Measurements from ENCODE around the gene ADA.
A peak's percentile ranks its signal among the peaks of the same experiment; 100 is the strongest.

The ADA gene

DNA sequence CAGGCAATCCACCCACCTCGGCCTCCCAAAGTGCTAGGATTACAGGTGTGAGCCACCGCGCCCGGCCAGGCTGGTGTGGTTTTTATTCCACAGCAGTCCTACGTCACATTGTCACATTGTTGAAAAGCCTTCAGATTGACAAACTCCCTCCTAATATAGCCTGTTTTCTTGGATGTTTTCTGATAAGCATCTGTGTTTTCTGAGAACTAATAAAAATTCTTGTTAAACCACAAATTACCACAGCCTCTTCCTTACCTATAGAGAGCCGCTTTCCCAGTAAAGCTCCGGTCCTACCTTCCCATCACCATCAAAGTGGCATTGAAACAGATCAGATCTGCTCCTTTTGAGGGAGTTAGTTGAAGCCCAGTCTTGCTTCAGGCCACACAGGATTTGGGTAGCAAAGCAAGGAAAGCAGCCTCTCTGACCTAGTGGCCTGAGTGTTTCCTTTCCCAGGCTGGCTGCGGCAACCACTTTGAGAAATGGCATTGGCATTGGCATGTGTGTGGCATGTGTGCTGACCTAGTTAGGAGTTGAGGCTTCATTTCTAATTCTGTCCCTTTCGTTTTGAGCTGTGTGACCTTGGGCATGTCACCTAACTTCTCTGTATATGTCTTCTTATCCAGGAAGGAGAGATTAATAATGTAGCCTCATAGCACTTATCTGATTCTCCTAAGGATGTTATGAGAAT is 70.8 kb downstream of the ADA start:
- H3K4me1 ChIP-seq: peaks cover 88 to 100% (median 94%) of the 10 kb centered on the region in 10 experiments
- no peaks in the 10 kb centered on the region for H4K20me1 ChIP-seq
- peak overlapping the region in 9 of 11 experiments; percentile 48 to 95 (median 81); a peak in 17 of 22 replicates for H3K27ac ChIP-seq
- no peak overlapping the region; a peak in 1 of 20 replicates for H3K4me3 ChIP-seq
- TF ChIP-seq Cebpa-rat (IDR thresholded peaks at IDR 0.05): no peak
- no peaks in the 10 kb centered on the region for H3K9me3 ChIP-seq (replicated peaks in 1 of 11)
- peak overlapping the region; percentile 86 to 97 (median 90) for H3K4me2 ChIP-seq
- H3K27me3 ChIP-seq: no peaks in the 10 kb centered on the region
- no peaks in the 10 kb centered on the region for H3K36me3 ChIP-seq
- peak overlapping the region in 7 of 11 experiments; percentile 73 to 83 (median 78); a peak in 11 of 22 replicates for H3K9ac ChIP-seq

DNA sequence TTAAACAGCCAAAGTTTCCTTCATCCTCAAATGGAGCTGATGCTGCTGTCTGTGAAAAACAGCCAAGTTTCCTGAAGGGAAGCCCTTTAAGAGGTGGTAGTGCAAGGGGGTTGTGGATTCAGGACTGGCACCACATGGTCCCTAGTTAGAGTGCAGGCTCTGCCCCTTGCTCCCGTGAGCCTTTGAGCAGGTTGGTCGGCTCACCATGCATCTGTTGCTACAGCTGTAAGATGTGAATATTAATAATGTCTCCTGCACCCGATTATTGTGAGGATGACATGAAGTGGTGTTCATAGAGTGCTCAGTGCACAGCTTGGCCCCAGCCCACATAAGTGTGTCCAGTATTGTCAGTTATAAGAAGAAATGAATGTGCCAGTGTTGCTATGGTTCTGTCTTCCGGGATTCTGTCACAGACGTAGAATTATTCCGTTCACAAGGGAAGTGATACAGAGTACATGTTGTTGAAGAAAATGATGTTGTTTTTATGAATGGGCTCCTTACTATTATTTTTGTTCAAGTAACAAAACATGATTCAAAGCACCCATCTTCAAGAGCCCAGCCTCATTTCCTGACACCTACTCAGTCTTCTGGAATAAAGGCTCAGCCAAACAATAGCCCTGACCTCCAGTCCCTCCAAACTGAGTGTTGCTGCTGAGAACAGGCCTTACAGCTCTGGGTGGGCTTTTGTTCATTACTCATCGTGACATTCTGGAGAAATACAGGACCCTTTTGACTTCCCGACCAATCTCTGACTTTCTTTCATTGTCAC is 72.0 kb downstream of the ADA start:
- H3K27me3 ChIP-seq: no peaks in the 10 kb centered on the region
- peak overlapping the region in 9 of 11 experiments; percentile 48 to 95 (median 81); a peak in 17 of 22 replicates for H3K27ac ChIP-seq
- H4K20me1 ChIP-seq: no peaks in the 10 kb centered on the region
- H3K9me3 ChIP-seq (replicated peaks in 1 of 11): no peaks in the 10 kb centered on the region
- TF ChIP-seq Cebpa-rat (IDR thresholded peaks at IDR 0.05): no peak
- H3K4me3 ChIP-seq: no peak overlapping the region
- peak overlapping the region; percentile 24 to 97 (median 90) for H3K4me2 ChIP-seq
- H3K4me1 ChIP-seq: peaks cover 83 to 100% (median 93%) of the 10 kb centered on the region in 10 experiments
- peak overlapping the region in 3 of 11 experiments; percentile 2 to 38 (median 24); a peak in 4 of 22 replicates for H3K9ac ChIP-seq
- no peaks in the 10 kb centered on the region for H3K36me3 ChIP-seq

DNA sequence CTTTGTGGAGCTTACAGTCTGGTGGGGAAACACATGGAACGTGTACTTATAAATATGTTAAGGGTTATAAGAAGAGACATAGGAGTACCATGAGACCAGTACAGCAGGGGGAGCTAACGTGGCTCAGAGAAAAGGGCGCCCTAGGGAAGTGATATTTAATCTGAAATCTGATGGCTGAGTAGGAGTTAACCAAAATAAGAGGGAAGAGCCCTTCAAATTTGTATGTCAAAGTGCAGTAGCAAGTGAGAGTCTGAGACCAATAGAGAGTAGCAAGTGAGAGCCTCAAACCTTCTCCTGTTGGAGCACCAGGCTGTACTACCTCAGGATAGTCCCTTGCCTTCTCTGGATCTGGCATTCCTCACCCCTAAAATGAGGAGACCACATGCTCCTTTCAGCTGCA is 75.2 kb downstream of the ADA start:
- H3K9me3 ChIP-seq (replicated peaks in 1 of 11): no peaks in the 10 kb centered on the region
- no peak overlapping the region; a peak in 1 of 20 replicates for H3K4me3 ChIP-seq
- no peaks in the 10 kb centered on the region for H3K36me3 ChIP-seq
- H3K4me2 ChIP-seq: peak overlapping the region; percentile 45 to 84 (median 71)
- peak overlapping the region; percentile 11 to 83 (median 75); a peak in 21 of 22 replicates for H3K9ac ChIP-seq
- H3K27me3 ChIP-seq: no peaks in the 10 kb centered on the region
- no peak for TF ChIP-seq Cebpa-rat (IDR thresholded peaks at IDR 0.05)
- peaks cover 70 to 100% (median 91%) of the 10 kb centered on the region in 10 experiments for H3K4me1 ChIP-seq
- H4K20me1 ChIP-seq: no peaks in the 10 kb centered on the region
- H3K27ac ChIP-seq: peak overlapping the region; percentile 17 to 95 (median 89); a peak in 21 of 22 replicates

DNA sequence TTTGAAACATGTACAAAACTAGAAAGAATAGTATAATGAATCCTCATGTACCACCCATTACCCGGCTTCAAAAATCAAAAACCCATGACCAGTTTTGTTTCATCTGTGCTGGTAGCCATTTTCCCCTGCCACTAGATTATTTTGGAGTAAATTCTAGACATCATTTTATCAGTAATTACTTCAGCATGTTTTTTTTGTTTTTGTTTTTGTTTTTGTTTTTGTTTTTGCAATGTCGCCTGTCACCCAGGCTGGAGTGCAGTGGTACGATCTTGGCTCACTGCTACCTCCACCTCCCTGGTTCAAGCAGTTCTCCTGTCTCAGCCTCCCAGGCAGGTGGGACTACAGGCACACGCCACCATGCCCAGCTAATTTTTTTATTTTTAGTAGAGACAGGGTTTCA is 77.1 kb downstream of the ADA start:
- Histone ChIP-seq H3K9me3 (replicated peaks in 1 of 11) (no peaks in the 10 kb centered on the region), H3K27ac (peak overlapping the region in 4 of 11 experiments; percentile 2 to 95 (median 61); a peak in 5 of 22 replicates), H3K36me3 (no peaks in the 10 kb centered on the region), H3K4me2 (peak overlapping the region in 3 of 11 experiments; percentile 1 to 76 (median 20); a peak in 3 of 22 replicates), H3K9ac (no peak overlapping the region), H4K20me1 (no peaks in the 10 kb centered on the region), H3K4me1 (peaks cover 52 to 84% (median 72%) of the 10 kb centered on the region in 10 experiments), H3K4me3 (no peak overlapping the region), H3K27me3 (no peaks in the 10 kb centered on the region)
- TF ChIP-seq Cebpa-rat (IDR thresholded peaks at IDR 0.05): no peak

DNA sequence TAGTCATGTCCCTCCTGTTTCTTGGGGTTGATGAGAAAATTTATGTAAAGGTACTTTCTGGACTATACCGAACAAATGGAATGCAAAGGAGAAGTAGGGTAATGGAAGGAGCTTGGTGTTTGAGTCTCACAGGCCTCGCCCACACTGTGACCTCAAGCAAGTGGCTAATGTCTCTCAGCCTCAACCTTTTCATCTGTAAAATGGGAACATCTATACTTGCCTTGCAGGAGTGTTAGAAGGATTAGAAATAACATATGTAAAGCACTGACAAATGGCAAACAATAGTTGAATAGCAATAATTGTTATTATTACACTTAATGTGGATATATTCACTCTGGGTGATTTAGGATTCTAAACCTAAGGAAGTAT is 78.0 kb downstream of the ADA start:
- H3K4me1 ChIP-seq: peaks cover 48 to 75% (median 66%) of the 10 kb centered on the region in 10 experiments
- no peaks in the 10 kb centered on the region for H3K9me3 ChIP-seq (replicated peaks in 1 of 11)
- H3K4me3 ChIP-seq: no peak overlapping the region
- TF ChIP-seq Cebpa-rat (IDR thresholded peaks at IDR 0.05): no peak; a peak in 2 of 22 replicates
- H3K4me2 ChIP-seq: peak overlapping the region; percentile 48 to 76 (median 62)
- no peaks in the 10 kb centered on the region for H3K27me3 ChIP-seq
- H3K27ac ChIP-seq: peak overlapping the region in 4 of 11 experiments; percentile 50 to 68 (median 58); a peak in 7 of 22 replicates
- no peaks in the 10 kb centered on the region for H3K36me3 ChIP-seq
- H4K20me1 ChIP-seq: no peaks in the 10 kb centered on the region
- H3K9ac ChIP-seq: no peak overlapping the region

DNA sequence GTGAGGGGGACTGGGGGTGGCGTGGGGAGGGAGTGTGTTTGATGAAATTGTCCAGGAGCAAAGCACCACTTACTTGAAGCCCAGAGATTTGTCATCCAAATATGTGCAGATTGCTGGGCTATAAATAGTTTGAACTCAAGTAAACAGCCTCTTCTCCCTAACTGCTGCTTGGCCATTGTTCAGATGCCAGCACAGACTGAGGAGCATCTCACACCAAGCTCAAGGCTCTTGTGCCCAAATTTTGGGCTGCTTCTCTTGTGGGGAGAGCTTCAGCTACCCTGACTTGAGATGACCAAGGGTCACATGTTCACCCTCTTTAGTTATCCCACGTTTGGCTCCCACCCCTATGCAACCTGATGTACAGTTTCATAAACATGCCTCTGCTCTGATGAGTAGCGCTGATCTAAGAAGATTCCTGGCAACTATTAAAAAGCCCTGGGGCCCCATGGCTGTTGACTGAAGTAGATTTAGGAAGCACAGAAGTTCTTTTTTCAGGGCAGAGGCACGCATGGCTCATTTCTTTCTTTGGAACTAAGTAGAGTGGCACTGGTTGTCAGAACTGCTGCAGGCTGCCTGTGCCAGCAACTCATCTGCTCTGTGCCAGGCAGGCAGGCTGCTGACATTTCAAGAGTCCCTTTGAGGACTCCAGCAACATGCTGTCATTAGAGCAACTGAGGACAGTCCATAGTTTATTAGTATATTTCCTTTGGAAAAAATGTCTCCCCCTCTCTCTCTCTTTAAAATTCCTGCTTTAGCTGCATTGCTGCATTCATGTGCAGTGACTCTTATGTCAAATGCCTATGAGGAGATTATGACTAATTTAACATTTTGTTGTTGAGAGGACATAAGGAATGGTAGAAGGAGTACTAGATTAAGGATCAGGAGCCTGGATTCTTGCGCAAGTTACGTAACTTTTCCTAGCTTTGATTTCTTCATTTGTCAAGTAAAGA is 78.7 kb downstream of the ADA start:
- peak in 6 of 11 experiments; percentile 51 to 69 (median 56); a peak in 9 of 22 replicates for TF ChIP-seq Cebpa-rat (IDR thresholded peaks at IDR 0.05)
- H3K4me2 ChIP-seq: peak overlapping the region; percentile 48 to 76 (median 62)
- H3K36me3 ChIP-seq: no peaks in the 10 kb centered on the region
- peak overlapping the region in 10 of 11 experiments; percentile 3 to 69 (median 62); a peak in 17 of 22 replicates for H3K27ac ChIP-seq
- peak overlapping the region in 8 of 11 experiments; percentile 4 to 59 (median 45); a peak in 13 of 22 replicates for H3K9ac ChIP-seq
- no peaks in the 10 kb centered on the region for H4K20me1 ChIP-seq
- H3K4me1 ChIP-seq: peaks cover 48 to 68% (median 63%) of the 10 kb centered on the region in 10 experiments
- H3K9me3 ChIP-seq (replicated peaks in 1 of 11): no peaks in the 10 kb centered on the region
- no peaks in the 10 kb centered on the region for H3K27me3 ChIP-seq
- no peak overlapping the region for H3K4me3 ChIP-seq

DNA sequence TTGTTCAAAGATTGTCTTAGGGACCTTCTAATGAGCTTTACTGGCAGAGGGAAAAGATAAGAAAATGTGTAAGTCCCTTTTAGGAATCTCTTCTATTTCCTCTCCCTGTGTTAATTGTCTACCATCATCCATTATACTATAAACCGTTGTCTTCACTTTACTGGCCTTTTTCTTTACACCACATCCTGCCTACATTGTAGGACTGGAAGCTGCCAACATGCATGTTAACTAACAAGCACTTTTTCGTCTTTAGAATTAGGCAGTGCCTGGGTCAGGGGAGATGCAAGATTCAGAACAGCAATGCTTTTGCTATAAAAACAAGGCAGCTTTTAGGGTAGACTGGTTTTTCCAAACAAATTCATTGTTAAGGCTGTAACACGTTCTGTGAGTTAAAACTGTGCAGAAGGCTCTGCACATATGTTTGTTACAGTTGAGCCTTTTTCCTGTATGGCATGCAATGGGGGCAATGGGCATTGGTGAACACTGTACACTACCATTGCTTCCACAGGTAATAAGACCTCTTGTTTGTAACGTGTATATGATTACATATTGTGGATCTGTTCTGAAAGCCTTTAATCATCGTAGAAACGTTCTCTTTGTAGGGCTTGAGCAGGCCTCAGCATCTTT is 80.0 kb downstream of the ADA start:
- Histone ChIP-seq H3K4me3 (no peak overlapping the region), H3K27ac (peak overlapping the region in 2 of 11 experiments; percentile 3 to 68; a peak in 2 of 22 replicates), H3K4me1 (peaks cover 35 to 55% (median 49%) of the 10 kb centered on the region in 10 experiments), H3K9me3 (replicated peaks in 1 of 11) (no peaks in the 10 kb centered on the region), H3K9ac (no peak overlapping the region), H3K36me3 (no peaks in the 10 kb centered on the region), H3K27me3 (no peaks in the 10 kb centered on the region), H3K4me2 (peak overlapping the region in 9 of 11 experiments; percentile 12 to 72 (median 48); a peak in 15 of 22 replicates), H4K20me1 (no peaks in the 10 kb centered on the region)
- TF ChIP-seq Cebpa-rat (IDR thresholded peaks at IDR 0.05): no peak

DNA sequence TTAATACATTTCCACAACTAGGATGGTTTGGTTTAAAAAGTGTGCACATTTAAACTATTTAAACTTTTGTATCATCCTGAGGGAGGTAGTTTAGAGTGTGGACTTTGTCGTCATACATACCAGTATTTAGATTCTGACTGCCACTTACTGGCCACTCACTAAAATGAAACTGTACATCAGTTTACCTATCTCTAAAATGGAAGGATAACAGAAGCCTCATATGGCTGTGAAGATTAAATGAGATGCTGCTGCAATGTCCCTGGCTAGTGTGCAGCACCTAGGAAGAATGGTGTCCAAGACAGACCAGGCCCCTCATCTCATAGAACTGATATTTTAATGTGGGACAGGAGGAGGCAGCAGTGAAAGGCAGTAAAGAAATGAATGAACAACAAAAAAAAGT is 81.1 kb downstream of the ADA start:
- Histone ChIP-seq H3K4me1 (peaks cover 23 to 44% (median 38%) of the 10 kb centered on the region in 10 experiments), H3K4me2 (no peak overlapping the region), H3K27ac (no peak overlapping the region), H3K9ac (no peak overlapping the region), H3K9me3 (replicated peaks in 1 of 11) (no peaks in the 10 kb centered on the region), H3K36me3 (no peaks in the 10 kb centered on the region), H4K20me1 (no peaks in the 10 kb centered on the region), H3K4me3 (no peak overlapping the region), H3K27me3 (no peaks in the 10 kb centered on the region)
- TF ChIP-seq Cebpa-rat (IDR thresholded peaks at IDR 0.05): no peak

Data from BLaER1 treated with 17β-estradiol and CSF1 and Interleukin-3, amounts not matched to agents 10 nM and 100 nM (cell line).